WI38 (cell line): ENCODE results near the gene MYADML2.

Source experiments
- H3K4me3 ChIP-seq: 2 replicates; pipeline ENCODE4 v1.5.1; 2011; ENCODE audit warnings: low read depth, mild to moderate bottlenecking, control low read depth, low read length
- CTCF ChIP-seq: IDR thresholded peaks from 2 replicates; pipeline ENCODE4 v1.5.1; 2012; ENCODE audit warnings: low read depth, mild to moderate bottlenecking, control low read depth, low read length

The MYADML2 gene

GRCh38 chr17:81915331-81915730, 31.7 kb downstream of the MYADML2 start:
- H3K4me3 ChIP-seq, result no peak overlapping the region
- TF ChIP-seq CTCF, result no peak

- H3K4me3 ChIP-seq, result no peak overlapping the region
- TF ChIP-seq CTCF, result no peak
Observed at GRCh38 chr17:81914103-81914850, 32.8 kb downstream of the MYADML2 start.

- no peak overlapping the region for H3K4me3 ChIP-seq
- TF ChIP-seq CTCF, result no peak
Observed at GRCh38 chr17:81913394-81914102, 33.5 kb downstream of the MYADML2 start.

GRCh38 chr17:81912441-81913309, 34.4 kb downstream of the MYADML2 start:
- no peak for TF ChIP-seq CTCF
- no peak overlapping the region for H3K4me3 ChIP-seq

- TF ChIP-seq CTCF, result no peak
- no peak overlapping the region for H3K4me3 ChIP-seq
Observed at GRCh38 chr17:81911969-81912368, 35.1 kb downstream of the MYADML2 start.

GRCh38 chr17:81911277-81911961, 35.6 kb downstream of the MYADML2 start, which contains the start of gene PCYT2:
PCYT2 (minus strand) TSS chr17:81911399; CDS start chr17:81911355, 44 bp downstream.
- TF ChIP-seq CTCF, result no peak
- peak within 1 kb of the TSS; percentile 76 for H3K4me3 ChIP-seq
